HepG2 (cell line): Measurements from ENCODE around the gene AARS1. TPM values are rescaled to one million over a fixed set of nuclear protein-coding genes. Genes with fewer than 3 reads are reported as not detected.
A peak's percentile ranks its signal among the peaks of the same experiment; 100 is the strongest.

Experiments
- AGO2 ChIP-seq: fragments of 200-400 bp; formaldehyde crosslinking; optimal IDR thresholded peaks from 2 replicates; pipeline ENCODE3; 2017; ENCODE audit warnings: mild to moderate bottlenecking, low read depth, low read length, moderate library complexity
- AKAP8 ChIP-seq: sonication (generic); formaldehyde crosslinking; IDR thresholded peaks from 2 replicates; pipeline ENCODE4 v1.5.1; 2020; ENCODE audit warnings: mild to moderate bottlenecking, missing genetic modification reagents
- ETV6 ChIP-seq: sonication (generic); formaldehyde crosslinking; conservative IDR thresholded peaks from 2 replicates; pipeline ENCODE4 v1.4.0; 2020; ENCODE audit warnings: missing genetic modification reagents
- IRF2 ChIP-seq: IDR thresholded peaks from 2 replicates; pipeline ENCODE4 v1.6.1; 2018; ENCODE audit warnings: missing genetic modification reagents, missing compliant biosample characterization
- KLF6 ChIP-seq: IDR thresholded peaks from 2 replicates; pipeline ENCODE4 v1.8.0; 2016; ENCODE audit warnings: missing biosample characterization, missing genetic modification reagents
- NAIF1 ChIP-seq: sonication (generic); formaldehyde crosslinking; IDR thresholded peaks from 2 replicates; pipeline ENCODE4 v1.5.0; 2020; ENCODE audit warnings: mild to moderate bottlenecking, missing genetic modification reagents, borderline replicate concordance
- NFAT5 ChIP-seq: sonication (generic); formaldehyde crosslinking; IDR thresholded peaks from 2 replicates; pipeline ENCODE4 v1.4.0; 2020; ENCODE audit warnings: missing genetic modification reagents
- NFIC ChIP-seq: IDR thresholded peaks from 2 replicates; pipeline ENCODE4 v1.6.1; 2012; ENCODE audit warnings: mild to moderate bottlenecking, low read length, inconsistent platforms
- ONECUT2 ChIP-seq: sonication (generic); formaldehyde crosslinking; IDR thresholded peaks from 2 replicates; pipeline ENCODE4 v1.4.0; 2020; ENCODE audit warnings: missing genetic modification reagents
- SIX4 ChIP-seq: sonication (generic); formaldehyde crosslinking; IDR thresholded peaks from 2 replicates; pipeline ENCODE4 v1.4.0; 2020; ENCODE audit warnings: missing genetic modification reagents
- TEAD2 ChIP-seq: sonication (generic); formaldehyde crosslinking; IDR thresholded peaks from 2 replicates; pipeline ENCODE4 v1.9.0; 2021; ENCODE audit warnings: missing genetic modification reagents
- ZBTB7B ChIP-seq: sonication (generic); formaldehyde crosslinking; IDR thresholded peaks from 2 replicates; pipeline ENCODE4 v1.4.0; 2020; ENCODE audit warnings: missing genetic modification reagents
- ZNF441 ChIP-seq: sonication (generic); formaldehyde crosslinking; IDR thresholded peaks from 2 replicates; pipeline ENCODE4 v1.7.0; 2021; ENCODE audit warnings: missing genetic modification reagents, borderline replicate concordance
- ZNF451 ChIP-seq: sonication (generic); formaldehyde crosslinking; IDR thresholded peaks from 2 replicates; pipeline ENCODE4 v1.5.0; 2020; ENCODE audit warnings: mild to moderate bottlenecking, missing genetic modification reagents
- ZNF619 ChIP-seq: sonication (generic); formaldehyde crosslinking; IDR thresholded peaks from 2 replicates; pipeline ENCODE4 v1.4.0; 2020; ENCODE audit warnings: mild to moderate bottlenecking, missing genetic modification reagents
- ZNF747 ChIP-seq: sonication (generic); formaldehyde crosslinking; IDR thresholded peaks from 2 replicates; pipeline ENCODE4 v1.8.1; 2023; ENCODE audit warnings: missing genetic modification reagents, mild to moderate bottlenecking, borderline replicate concordance
- polyA plus RNA-seq, 8 experiments: library from polyadenylated mRNA; depleted of rRNA in 3 of 8; stranded (reverse) in 7 of 8; unstranded in 1 of 8; fragments of >200 nt; fragmentation: Illumina TruSeq in 4 of 8; extraction: Trizol in 4 of 8; gene quantifications; 2 replicates each; pipeline versions ENCODE4 v1.2.1 to v1.2.3, GENCODE V29; 2011 to 2016; ENCODE audit warnings: low read depth in 4 of 8, missing spikeins in 1 of 8, mixed read lengths in 1 of 8; ENCODE audit not compliant: insufficient read depth in 1 of 8
- total RNA-seq, 5 experiments: library from RNA; depleted of rRNA; stranded (reverse); fragments of >200 nt; fragmentation: Illumina TruSeq; extraction: Trizol; gene quantifications; 2 replicates each; pipeline ENCODE4 v1.2.3, GENCODE V29; 2016; ENCODE audit warnings: low read depth in 1 of 5
- TF ChIP-seq, protein P1 (sequence below): IDR thresholded peaks from 2 replicates; pipeline ENCODE4 v1.6.1; 2016; ENCODE audit warnings: low read depth, missing genetic modification reagents, missing compliant biosample characterization
- TF ChIP-seq, protein P2 (sequence below), 2 experiments: fragments of 450-650 bp in 1 of 2; sonication (generic) in 1 of 2; formaldehyde crosslinking; IDR thresholded peaks; 2 replicates each; pipeline versions ENCODE4 v1.5.0 to v1.8.0; 2020 to 2022; ENCODE audit warnings: mild to moderate bottlenecking in 1 of 2, missing genetic modification reagents in 1 of 2

AARS1 gene
- total and polyA plus RNA-seq, 2 of the 13 experiments (the other 11 are each of a cell fraction or from before 2014, with no cell fraction given), result 107 to 132 TPM

GRCh38 chr16:70251629-70252354, 37.5 kb downstream of the AARS1 start, which contains the start of gene EXOSC6 (continued):
- TF ChIP-seq, protein P1, sequence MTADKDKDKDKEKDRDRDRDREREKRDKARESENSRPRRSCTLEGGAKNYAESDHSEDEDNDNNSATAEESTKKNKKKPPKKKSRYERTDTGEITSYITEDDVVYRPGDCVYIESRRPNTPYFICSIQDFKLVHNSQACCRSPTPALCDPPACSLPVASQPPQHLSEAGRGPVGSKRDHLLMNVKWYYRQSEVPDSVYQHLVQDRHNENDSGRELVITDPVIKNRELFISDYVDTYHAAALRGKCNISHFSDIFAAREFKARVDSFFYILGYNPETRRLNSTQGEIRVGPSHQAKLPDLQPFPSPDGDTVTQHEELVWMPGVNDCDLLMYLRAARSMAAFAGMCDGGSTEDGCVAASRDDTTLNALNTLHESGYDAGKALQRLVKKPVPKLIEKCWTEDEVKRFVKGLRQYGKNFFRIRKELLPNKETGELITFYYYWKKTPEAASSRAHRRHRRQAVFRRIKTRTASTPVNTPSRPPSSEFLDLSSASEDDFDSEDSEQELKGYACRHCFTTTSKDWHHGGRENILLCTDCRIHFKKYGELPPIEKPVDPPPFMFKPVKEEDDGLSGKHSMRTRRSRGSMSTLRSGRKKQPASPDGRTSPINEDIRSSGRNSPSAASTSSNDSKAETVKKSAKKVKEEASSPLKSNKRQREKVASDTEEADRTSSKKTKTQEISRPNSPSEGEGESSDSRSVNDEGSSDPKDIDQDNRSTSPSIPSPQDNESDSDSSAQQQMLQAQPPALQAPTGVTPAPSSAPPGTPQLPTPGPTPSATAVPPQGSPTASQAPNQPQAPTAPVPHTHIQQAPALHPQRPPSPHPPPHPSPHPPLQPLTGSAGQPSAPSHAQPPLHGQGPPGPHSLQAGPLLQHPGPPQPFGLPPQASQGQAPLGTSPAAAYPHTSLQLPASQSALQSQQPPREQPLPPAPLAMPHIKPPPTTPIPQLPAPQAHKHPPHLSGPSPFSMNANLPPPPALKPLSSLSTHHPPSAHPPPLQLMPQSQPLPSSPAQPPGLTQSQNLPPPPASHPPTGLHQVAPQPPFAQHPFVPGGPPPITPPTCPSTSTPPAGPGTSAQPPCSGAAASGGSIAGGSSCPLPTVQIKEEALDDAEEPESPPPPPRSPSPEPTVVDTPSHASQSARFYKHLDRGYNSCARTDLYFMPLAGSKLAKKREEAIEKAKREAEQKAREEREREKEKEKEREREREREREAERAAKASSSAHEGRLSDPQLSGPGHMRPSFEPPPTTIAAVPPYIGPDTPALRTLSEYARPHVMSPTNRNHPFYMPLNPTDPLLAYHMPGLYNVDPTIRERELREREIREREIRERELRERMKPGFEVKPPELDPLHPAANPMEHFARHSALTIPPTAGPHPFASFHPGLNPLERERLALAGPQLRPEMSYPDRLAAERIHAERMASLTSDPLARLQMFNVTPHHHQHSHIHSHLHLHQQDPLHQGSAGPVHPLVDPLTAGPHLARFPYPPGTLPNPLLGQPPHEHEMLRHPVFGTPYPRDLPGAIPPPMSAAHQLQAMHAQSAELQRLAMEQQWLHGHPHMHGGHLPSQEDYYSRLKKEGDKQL (CRISPR knock-in tag), result peak; percentile 69; the same call in 1 of the 2 replicates
- TF ChIP-seq ZNF619 (CRISPR knock-in tag) (peak; percentile 96), KLF6 (CRISPR knock-in tag) (peak; percentile 98), SIX4 (CRISPR knock-in tag) (peak; percentile 56; the same call in 1 of the 2 replicates), ZNF451 (CRISPR knock-in tag) (peak; percentile 93), ETV6 (CRISPR knock-in tag) (peak; percentile 81), ZNF747 (peak; percentile 93; the same call in 1 of the 2 replicates), TEAD2 (peak; percentile 86; the same call in 1 of the 2 replicates), NFIC (no peak), AKAP8 (CRISPR knock-in tag) (peak; percentile 99), ZNF441 (peak; percentile 91), IRF2 (peak; percentile 98), ZBTB7B (peak; percentile 79), NAIF1 (CRISPR knock-in tag) (no peak), NFAT5 (CRISPR knock-in tag) (peak; percentile 76; the same call in 1 of the 2 replicates), AGO2 (peak; percentile 100), ONECUT2 (no peak)
- TF ChIP-seq, protein P2, sequence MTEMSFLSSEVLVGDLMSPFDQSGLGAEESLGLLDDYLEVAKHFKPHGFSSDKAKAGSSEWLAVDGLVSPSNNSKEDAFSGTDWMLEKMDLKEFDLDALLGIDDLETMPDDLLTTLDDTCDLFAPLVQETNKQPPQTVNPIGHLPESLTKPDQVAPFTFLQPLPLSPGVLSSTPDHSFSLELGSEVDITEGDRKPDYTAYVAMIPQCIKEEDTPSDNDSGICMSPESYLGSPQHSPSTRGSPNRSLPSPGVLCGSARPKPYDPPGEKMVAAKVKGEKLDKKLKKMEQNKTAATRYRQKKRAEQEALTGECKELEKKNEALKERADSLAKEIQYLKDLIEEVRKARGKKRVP (CRISPR knock-in tag; IDR thresholded peaks at IDR 0.05), result peak in 1 of 2 experiments; percentile 92; a peak in 2 of 4 replicates
